Measurements from ENCODE around the gene AACS.

GRCh38 chr12:125091401-125091800 lies 26.2 kb downstream of the AACS start:
- no peak for TF ChIP-seq CTCF (conservative IDR thresholded peaks at IDR 0.05)
- TF ChIP-seq EZH2 (IDR thresholded peaks at IDR 0.05; ENCODE audit: low read depth), result no peak
